ENCODE results near the gene SH3RF3.
A peak's percentile ranks its signal among the peaks of the same experiment; 100 is the strongest.

The SH3RF3 gene

GRCh38 chr2:109454765-109455394 is 325.9 kb downstream of the SH3RF3 start:
- DNase-seq (ENCODE audit: low read depth): no peak

GRCh38 chr2:109455731-109456691 is 327.0 kb downstream of the SH3RF3 start:
- DNase-seq (ENCODE audit: low read depth): no peak

GRCh38 chr2:109456776-109457175 is 327.8 kb downstream of the SH3RF3 start:
- DNase-seq (ENCODE audit: low read depth): no peak

- no peak for DNase-seq (ENCODE audit: low read depth)
Measured at GRCh38 chr2:109457366-109457765, 328.4 kb downstream of the SH3RF3 start.

- DNase-seq (ENCODE audit: low read depth): peak; percentile 36
Measured at GRCh38 chr2:109457794-109458193, 328.8 kb downstream of the SH3RF3 start.

- no peak for DNase-seq (ENCODE audit: low read depth)
Measured at GRCh38 chr2:109458512-109458911, 329.5 kb downstream of the SH3RF3 start.

- no peak for DNase-seq (ENCODE audit: low read depth)
Measured at GRCh38 chr2:109459485-109459884, 330.5 kb downstream of the SH3RF3 start.

GRCh38 chr2:109460553-109461324 is 331.7 kb downstream of the SH3RF3 start:
- no peak for DNase-seq (ENCODE audit: low read depth)

- no peak for DNase-seq (ENCODE audit: low read depth)
Measured at GRCh38 chr2:109463236-109463635, 334.2 kb downstream of the SH3RF3 start.

- DNase-seq (ENCODE audit: low read depth): no peak
Measured at GRCh38 chr2:109463891-109464290, 334.9 kb downstream of the SH3RF3 start.

GRCh38 chr2:109466674-109467575 is 337.9 kb downstream of the SH3RF3 start:
- DNase-seq (ENCODE audit: low read depth): peak; percentile 46

- no peak for DNase-seq (ENCODE audit: low read depth)
Measured at GRCh38 chr2:109467701-109468100, 338.7 kb downstream of the SH3RF3 start.

- no peak for DNase-seq (ENCODE audit: low read depth)
Measured at GRCh38 chr2:109468893-109469292, 339.9 kb downstream of the SH3RF3 start.

GRCh38 chr2:109471658-109472057 is 342.7 kb downstream of the SH3RF3 start:
- DNase-seq (ENCODE audit: low read depth): no peak

- no peak for DNase-seq (ENCODE audit: low read depth)
Measured at GRCh38 chr2:109472331-109472959, 343.4 kb downstream of the SH3RF3 start.

GRCh38 chr2:109472974-109473373 is 344.0 kb downstream of the SH3RF3 start:
- no peak for DNase-seq (ENCODE audit: low read depth)

GRCh38 chr2:109473616-109474318 is 344.8 kb downstream of the SH3RF3 start:
- no peak for DNase-seq (ENCODE audit: low read depth)

GRCh38 chr2:109474319-109474825 is 345.4 kb downstream of the SH3RF3 start:
- no peak for DNase-seq (ENCODE audit: low read depth)

- DNase-seq (ENCODE audit: low read depth): peak; percentile 82
Measured at GRCh38 chr2:109475531-109476210, 346.7 kb downstream of the SH3RF3 start.

All from fibroblast of gingiva (primary cell).